HepG2 (cell line): ENCODE measurements around the gene GPRC5D. TPM values are rescaled to one million over a fixed set of nuclear protein-coding genes. Genes with fewer than 3 reads are reported as not detected.

Source experiments
- ARID2 ChIP-seq: sonication (generic); formaldehyde crosslinking; IDR thresholded peaks from 2 replicates; pipeline ENCODE4 v1.8.1; 2022; ENCODE audit warnings: mild to moderate bottlenecking, missing genetic modification reagents, borderline replicate concordance
- KDM2A ChIP-seq: sonication (generic); formaldehyde crosslinking; IDR thresholded peaks from 2 replicates; pipeline ENCODE4 v1.4.0; 2020; ENCODE audit warnings: low read depth, missing genetic modification reagents, borderline replicate concordance
- SCMH1 ChIP-seq: sonication (generic); formaldehyde crosslinking; IDR thresholded peaks from 2 replicates; pipeline ENCODE4 v1.9.0; 2021; ENCODE audit warnings: missing genetic modification reagents, mild to moderate bottlenecking, borderline replicate concordance
- SP4 ChIP-seq: sonication (generic); formaldehyde crosslinking; IDR thresholded peaks from 2 replicates; pipeline ENCODE4 v1.8.1; 2023; ENCODE audit warnings: mild to moderate bottlenecking, missing genetic modification reagents
- ZMYM2 ChIP-seq: sonication (generic); formaldehyde crosslinking; IDR thresholded peaks from 2 replicates; pipeline ENCODE4 v1.8.0; 2022; ENCODE audit warnings: mild to moderate bottlenecking, missing genetic modification reagents
- ZNF678 ChIP-seq: sonication (generic); formaldehyde crosslinking; IDR thresholded peaks from 2 replicates; pipeline ENCODE4 v1.4.0; 2020; ENCODE audit warnings: mild to moderate bottlenecking, missing genetic modification reagents
- ZNF780A ChIP-seq: sonication (generic); formaldehyde crosslinking; IDR thresholded peaks from 2 replicates; pipeline ENCODE4 v1.8.0; 2022; ENCODE audit warnings: mild to moderate bottlenecking, missing genetic modification reagents, moderate library complexity
- polyA plus RNA-seq, 8 experiments: library from polyadenylated mRNA; depleted of rRNA in 3 of 8; stranded (reverse) in 7 of 8; unstranded in 1 of 8; fragments of >200 nt; fragmentation: Illumina TruSeq in 4 of 8; extraction: Trizol in 4 of 8; gene quantifications; 2 replicates each; pipeline versions ENCODE4 v1.2.1 to v1.2.3, GENCODE V29; 2011 to 2016; ENCODE audit warnings: low read depth in 4 of 8, missing spikeins in 1 of 8, mixed read lengths in 1 of 8; ENCODE audit not compliant: insufficient read depth in 1 of 8
- total RNA-seq, 5 experiments: library from RNA; depleted of rRNA; stranded (reverse); fragments of >200 nt; fragmentation: Illumina TruSeq; extraction: Trizol; gene quantifications; 2 replicates each; pipeline ENCODE4 v1.2.3, GENCODE V29; 2016; ENCODE audit warnings: low read depth in 1 of 5
- TF ChIP-seq, protein P1 (sequence below): sonication (generic); formaldehyde crosslinking; IDR thresholded peaks from 2 replicates; pipeline ENCODE4 v1.5.1; 2020; ENCODE audit warnings: mild to moderate bottlenecking, missing genetic modification reagents, moderate library complexity
- TF ChIP-seq, protein P2 (sequence below): sonication (generic); formaldehyde crosslinking; IDR thresholded peaks from 2 replicates; pipeline ENCODE4 v1.8.0; 2022; ENCODE audit warnings: mild to moderate bottlenecking, missing genetic modification reagents; ENCODE audit not compliant: insufficient replicate concordance
- TF ChIP-seq, protein P3 (sequence below): sonication (generic); formaldehyde crosslinking; IDR thresholded peaks from 2 replicates; pipeline ENCODE4 v1.8.0; 2023; ENCODE audit warnings: mild to moderate bottlenecking, missing genetic modification reagents
- TF ChIP-seq, protein P4 (sequence below): sonication (generic); formaldehyde crosslinking; IDR thresholded peaks from 2 replicates; pipeline ENCODE4 v1.8.0; 2022; ENCODE audit warnings: missing genetic modification reagents, mild to moderate bottlenecking, borderline replicate concordance
- TF ChIP-seq, protein P5 (sequence below): sonication (generic); formaldehyde crosslinking; IDR thresholded peaks from 2 replicates; pipeline ENCODE4 v1.5.1; 2020; ENCODE audit warnings: mild to moderate bottlenecking, missing genetic modification reagents, borderline replicate concordance
- TF ChIP-seq, protein P6 (sequence below): IDR thresholded peaks from 2 replicates; pipeline ENCODE4 v1.6.1; 2012; ENCODE audit warnings: inconsistent platforms
- TF ChIP-seq, protein P7 (sequence below): IDR thresholded peaks from 2 replicates; pipeline ENCODE4 v1.6.1; 2016; ENCODE audit warnings: missing compliant biosample characterization, missing genetic modification reagents, borderline replicate concordance
- TF ChIP-seq, protein P8 (sequence below): IDR thresholded peaks from 2 replicates; pipeline ENCODE4 v1.6.1; 2018; ENCODE audit warnings: missing genetic modification reagents, mild to moderate bottlenecking, missing compliant biosample characterization

The GPRC5D gene
- total and polyA plus RNA-seq, 2 of the 13 experiments (the other 11 are each of a cell fraction or from before 2014, with no cell fraction given): not detected

DNA sequence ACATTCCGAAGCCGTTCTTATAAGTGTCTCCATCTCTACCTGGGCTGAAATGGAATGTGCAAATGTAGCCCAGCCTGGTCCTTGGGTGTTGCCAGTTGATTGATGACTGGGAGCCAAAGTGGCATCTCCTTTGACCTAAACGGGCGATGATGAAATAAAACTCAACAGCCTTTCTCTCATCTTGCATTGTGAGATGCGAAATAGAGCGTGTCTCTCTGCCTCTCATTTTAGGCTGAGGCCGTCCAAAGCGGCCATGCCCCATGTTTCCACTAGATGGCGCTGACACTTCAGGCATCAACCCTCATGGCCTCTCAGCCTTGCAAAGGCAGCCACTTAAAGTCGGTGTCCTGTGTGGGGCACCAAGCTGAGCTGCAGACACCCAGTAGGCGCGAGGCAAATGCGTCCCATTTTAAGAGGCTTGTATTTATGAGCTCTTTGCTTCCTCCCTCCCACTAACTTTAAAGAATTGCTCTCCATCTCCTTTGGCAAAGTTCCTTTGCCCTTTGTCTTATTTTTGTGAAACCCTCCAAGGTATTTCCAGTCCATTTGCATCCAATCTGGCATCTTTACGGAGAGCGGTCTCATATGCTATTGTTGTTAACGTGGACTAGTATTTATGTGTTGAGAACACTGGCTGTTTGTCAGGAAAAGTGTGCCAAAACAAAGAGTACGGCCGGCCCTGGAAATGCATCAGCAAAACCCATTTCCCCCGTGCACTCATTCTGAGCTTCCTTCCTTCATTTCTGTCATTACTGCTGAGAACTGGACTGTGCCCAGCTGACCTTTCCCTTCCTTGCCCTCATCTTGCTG lies 35.6 kb downstream of the GPRC5D start (continued):
- TF ChIP-seq, protein P1, sequence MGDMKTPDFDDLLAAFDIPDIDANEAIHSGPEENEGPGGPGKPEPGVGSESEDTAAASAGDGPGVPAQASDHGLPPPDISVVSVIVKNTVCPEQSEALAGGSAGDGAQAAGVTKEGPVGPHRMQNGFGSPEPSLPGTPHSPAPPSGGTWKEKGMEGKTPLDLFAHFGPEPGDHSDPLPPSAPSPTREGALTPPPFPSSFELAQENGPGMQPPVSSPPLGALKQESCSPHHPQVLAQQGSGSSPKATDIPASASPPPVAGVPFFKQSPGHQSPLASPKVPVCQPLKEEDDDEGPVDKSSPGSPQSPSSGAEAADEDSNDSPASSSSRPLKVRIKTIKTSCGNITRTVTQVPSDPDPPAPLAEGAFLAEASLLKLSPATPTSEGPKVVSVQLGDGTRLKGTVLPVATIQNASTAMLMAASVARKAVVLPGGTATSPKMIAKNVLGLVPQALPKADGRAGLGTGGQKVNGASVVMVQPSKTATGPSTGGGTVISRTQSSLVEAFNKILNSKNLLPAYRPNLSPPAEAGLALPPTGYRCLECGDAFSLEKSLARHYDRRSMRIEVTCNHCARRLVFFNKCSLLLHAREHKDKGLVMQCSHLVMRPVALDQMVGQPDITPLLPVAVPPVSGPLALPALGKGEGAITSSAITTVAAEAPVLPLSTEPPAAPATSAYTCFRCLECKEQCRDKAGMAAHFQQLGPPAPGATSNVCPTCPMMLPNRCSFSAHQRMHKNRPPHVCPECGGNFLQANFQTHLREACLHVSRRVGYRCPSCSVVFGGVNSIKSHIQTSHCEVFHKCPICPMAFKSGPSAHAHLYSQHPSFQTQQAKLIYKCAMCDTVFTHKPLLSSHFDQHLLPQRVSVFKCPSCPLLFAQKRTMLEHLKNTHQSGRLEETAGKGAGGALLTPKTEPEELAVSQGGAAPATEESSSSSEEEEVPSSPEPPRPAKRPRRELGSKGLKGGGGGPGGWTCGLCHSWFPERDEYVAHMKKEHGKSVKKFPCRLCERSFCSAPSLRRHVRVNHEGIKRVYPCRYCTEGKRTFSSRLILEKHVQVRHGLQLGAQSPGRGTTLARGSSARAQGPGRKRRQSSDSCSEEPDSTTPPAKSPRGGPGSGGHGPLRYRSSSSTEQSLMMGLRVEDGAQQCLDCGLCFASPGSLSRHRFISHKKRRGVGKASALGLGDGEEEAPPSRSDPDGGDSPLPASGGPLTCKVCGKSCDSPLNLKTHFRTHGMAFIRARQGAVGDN (CRISPR knock-in tag): no peak
- TF ChIP-seq, protein P2, sequence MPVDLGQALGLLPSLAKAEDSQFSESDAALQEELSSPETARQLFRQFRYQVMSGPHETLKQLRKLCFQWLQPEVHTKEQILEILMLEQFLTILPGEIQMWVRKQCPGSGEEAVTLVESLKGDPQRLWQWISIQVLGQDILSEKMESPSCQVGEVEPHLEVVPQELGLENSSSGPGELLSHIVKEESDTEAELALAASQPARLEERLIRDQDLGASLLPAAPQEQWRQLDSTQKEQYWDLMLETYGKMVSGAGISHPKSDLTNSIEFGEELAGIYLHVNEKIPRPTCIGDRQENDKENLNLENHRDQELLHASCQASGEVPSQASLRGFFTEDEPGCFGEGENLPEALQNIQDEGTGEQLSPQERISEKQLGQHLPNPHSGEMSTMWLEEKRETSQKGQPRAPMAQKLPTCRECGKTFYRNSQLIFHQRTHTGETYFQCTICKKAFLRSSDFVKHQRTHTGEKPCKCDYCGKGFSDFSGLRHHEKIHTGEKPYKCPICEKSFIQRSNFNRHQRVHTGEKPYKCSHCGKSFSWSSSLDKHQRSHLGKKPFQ (CRISPR knock-in tag): no peak
- TF ChIP-seq, protein P3, sequence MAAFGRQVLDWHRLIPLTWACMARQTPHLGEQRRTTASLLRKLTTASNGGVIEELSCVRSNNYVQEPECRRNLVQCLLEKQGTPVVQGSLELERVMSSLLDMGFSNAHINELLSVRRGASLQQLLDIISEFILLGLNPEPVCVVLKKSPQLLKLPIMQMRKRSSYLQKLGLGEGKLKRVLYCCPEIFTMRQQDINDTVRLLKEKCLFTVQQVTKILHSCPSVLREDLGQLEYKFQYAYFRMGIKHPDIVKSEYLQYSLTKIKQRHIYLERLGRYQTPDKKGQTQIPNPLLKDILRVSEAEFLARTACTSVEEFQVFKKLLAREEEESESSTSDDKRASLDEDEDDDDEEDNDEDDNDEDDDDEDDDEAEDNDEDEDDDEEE (CRISPR knock-in tag): no peak
- TF ChIP-seq ARID2 (CRISPR knock-in tag) (no peak), ZNF780A (no peak), SCMH1 (CRISPR knock-in tag) (no peak), KDM2A (CRISPR knock-in tag) (peak; percentile 68; the same call in 1 of the 2 replicates), SP4 (CRISPR knock-in tag) (0 out of 2 replicates have a peak, but pooled peaks have one; percentile 23), ZNF678 (no peak), ZMYM2 (CRISPR knock-in tag) (no peak)
- TF ChIP-seq, protein P4, sequence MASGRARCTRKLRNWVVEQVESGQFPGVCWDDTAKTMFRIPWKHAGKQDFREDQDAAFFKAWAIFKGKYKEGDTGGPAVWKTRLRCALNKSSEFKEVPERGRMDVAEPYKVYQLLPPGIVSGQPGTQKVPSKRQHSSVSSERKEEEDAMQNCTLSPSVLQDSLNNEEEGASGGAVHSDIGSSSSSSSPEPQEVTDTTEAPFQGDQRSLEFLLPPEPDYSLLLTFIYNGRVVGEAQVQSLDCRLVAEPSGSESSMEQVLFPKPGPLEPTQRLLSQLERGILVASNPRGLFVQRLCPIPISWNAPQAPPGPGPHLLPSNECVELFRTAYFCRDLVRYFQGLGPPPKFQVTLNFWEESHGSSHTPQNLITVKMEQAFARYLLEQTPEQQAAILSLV (CRISPR knock-in tag): no peak
- TF ChIP-seq, protein P5, sequence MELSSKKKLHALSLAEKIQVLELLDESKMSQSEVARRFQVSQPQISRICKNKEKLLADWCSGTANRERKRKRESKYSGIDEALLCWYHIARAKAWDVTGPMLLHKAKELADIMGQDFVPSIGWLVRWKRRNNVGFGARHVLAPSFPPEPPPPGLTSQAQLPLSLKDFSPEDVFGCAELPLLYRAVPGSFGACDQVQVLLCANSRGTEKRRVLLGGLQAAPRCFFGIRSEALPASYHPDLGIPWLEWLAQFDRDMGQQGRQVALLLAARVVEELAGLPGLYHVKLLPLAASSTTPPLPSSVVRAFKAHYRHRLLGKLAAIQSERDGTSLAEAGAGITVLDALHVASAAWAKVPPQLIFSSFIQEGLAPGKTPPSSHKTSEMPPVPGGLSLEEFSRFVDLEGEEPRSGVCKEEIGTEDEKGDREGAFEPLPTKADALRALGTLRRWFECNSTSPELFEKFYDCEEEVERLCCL: no peak
- TF ChIP-seq, protein P6, sequence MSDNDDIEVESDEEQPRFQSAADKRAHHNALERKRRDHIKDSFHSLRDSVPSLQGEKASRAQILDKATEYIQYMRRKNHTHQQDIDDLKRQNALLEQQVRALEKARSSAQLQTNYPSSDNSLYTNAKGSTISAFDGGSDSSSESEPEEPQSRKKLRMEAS: peak; percentile 19; the same call in 1 of the 2 replicates
- TF ChIP-seq, protein P7, sequence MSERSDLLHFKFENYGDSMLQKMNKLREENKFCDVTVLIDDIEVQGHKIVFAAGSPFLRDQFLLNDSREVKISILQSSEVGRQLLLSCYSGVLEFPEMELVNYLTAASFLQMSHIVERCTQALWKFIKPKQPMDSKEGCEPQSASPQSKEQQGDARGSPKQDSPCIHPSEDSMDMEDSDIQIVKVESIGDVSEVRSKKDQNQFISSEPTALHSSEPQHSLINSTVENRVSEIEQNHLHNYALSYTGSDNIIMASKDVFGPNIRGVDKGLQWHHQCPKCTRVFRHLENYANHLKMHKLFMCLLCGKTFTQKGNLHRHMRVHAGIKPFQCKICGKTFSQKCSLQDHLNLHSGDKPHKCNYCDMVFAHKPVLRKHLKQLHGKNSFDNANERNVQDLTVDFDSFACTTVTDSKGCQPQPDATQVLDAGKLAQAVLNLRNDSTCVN: 0 out of 2 replicates have a peak, but pooled peaks have one; percentile 32
- TF ChIP-seq, protein P8, sequence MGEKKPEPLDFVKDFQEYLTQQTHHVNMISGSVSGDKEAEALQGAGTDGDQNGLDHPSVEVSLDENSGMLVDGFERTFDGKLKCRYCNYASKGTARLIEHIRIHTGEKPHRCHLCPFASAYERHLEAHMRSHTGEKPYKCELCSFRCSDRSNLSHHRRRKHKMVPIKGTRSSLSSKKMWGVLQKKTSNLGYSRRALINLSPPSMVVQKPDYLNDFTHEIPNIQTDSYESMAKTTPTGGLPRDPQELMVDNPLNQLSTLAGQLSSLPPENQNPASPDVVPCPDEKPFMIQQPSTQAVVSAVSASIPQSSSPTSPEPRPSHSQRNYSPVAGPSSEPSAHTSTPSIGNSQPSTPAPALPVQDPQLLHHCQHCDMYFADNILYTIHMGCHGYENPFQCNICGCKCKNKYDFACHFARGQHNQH (CRISPR knock-in tag): peak; percentile 27; the same call in 1 of the 2 replicates
